ENCODE data around the gene ZNF827.

ZNF827 gene

DNA sequence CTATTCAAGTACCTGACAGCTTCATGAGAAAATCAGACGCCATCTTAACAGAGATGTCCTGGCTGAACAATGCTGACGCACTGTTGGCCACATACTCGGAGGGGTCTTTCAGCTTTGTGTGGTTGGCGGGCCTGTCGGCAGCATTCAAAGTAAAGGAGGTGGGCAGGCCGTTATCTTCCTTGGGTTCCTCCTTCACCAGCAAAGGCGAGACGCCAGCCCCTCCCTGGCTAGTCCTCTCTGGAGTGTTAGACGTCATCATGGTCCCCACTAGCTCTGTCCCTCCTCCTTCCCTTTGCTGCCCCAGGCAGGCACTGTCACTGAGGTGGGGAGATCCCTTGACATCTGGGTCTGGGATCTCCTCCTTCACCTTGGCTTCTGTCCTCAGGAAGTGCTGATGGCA lies 53.0 kb downstream of the ZNF827 start:
- H2BK15ac ChIP-seq (ENCODE audit: low read depth, poor library complexity, severe bottlenecking): no peak overlapping the region
- no peak overlapping the region for H2AFZ ChIP-seq (ENCODE audit: low read depth, low read length)
- H4K91ac ChIP-seq (ENCODE audit: low read length): no peak overlapping the region
- DNase-seq: no peak
- H3K23ac ChIP-seq (ENCODE audit: low read length in 2 of 2): no peak overlapping the region
- no peak overlapping the region for H3K4me2 ChIP-seq (ENCODE audit: low read length, poor library complexity, severe bottlenecking)
- no peak overlapping the region for H3K18ac ChIP-seq (ENCODE audit: low read depth in 1 of 2, low read length in 2 of 2)
- no peaks in the 10 kb centered on the region for H3K9me3 ChIP-seq (ENCODE audit: control insufficient read depth, low read length)
- no peak overlapping the region for H2AK5ac ChIP-seq (ENCODE audit: low read length, severe bottlenecking)
- H2BK120ac ChIP-seq (ENCODE audit: low read depth, low read length): no peak overlapping the region
- H3K4me1 ChIP-seq (ENCODE audit: control insufficient read depth, insufficient read depth, low read depth, low read length): peaks cover 17% of the 10 kb centered on the region
- H3K27ac ChIP-seq (ENCODE audit: low read length, poor library complexity, severe bottlenecking): no peak overlapping the region
- H2BK12ac ChIP-seq (ENCODE audit: low read length in 2 of 2): no peak overlapping the region
- H3K4me3 ChIP-seq (ENCODE audit: insufficient read depth in 1 of 2, low read depth in 1 of 2, low read length in 2 of 2): no peak overlapping the region
- WGBS: 97% methylated on average over 9 of the region's 9 CpGs
- no peak overlapping the region for H3K9ac ChIP-seq (ENCODE audit: low read length)
- no peaks in the 10 kb centered on the region for H3K27me3 ChIP-seq (ENCODE audit: control insufficient read depth in 1 of 2, insufficient read depth in 1 of 2, low read length in 2 of 2)
- H3K36me3 ChIP-seq (ENCODE audit: control insufficient read depth in 1 of 2, insufficient read depth in 2 of 2, low read depth in 1 of 2, low read length in 2 of 2): peaks cover 12 to 17% of the 10 kb centered on the region in 2 experiments
- H2BK5ac ChIP-seq (ENCODE audit: low read depth, low read length, poor library complexity, severe bottlenecking): no peak overlapping the region
- no peak overlapping the region for H3K4ac ChIP-seq (ENCODE audit: low read depth in 1 of 2, low read length in 2 of 2)
- no peak overlapping the region for H3K14ac ChIP-seq (ENCODE audit: low read length in 2 of 2)
- peaks cover 42% of the 10 kb centered on the region for H3K79me1 ChIP-seq (replicated peaks; ENCODE audit: low read length, poor library complexity, severe bottlenecking)
- no peak overlapping the region for H4K8ac ChIP-seq (ENCODE audit: low read length)

GRCh38 chr4:145884775-145885174 lies 53.8 kb downstream of the ZNF827 start:
- peaks cover 16% of the 10 kb centered on the region for H3K4me1 ChIP-seq (ENCODE audit: control insufficient read depth, insufficient read depth, low read depth, low read length)
- H2BK15ac ChIP-seq (ENCODE audit: low read depth, poor library complexity, severe bottlenecking): no peak overlapping the region
- no peak overlapping the region for H2BK120ac ChIP-seq (ENCODE audit: low read depth, low read length)
- H3K9ac ChIP-seq (ENCODE audit: low read length): no peak overlapping the region
- H2BK12ac ChIP-seq (ENCODE audit: low read length in 2 of 2): no peak overlapping the region
- no peaks in the 10 kb centered on the region for H3K27me3 ChIP-seq (ENCODE audit: control insufficient read depth in 1 of 2, insufficient read depth in 1 of 2, low read length in 2 of 2)
- no peak for DNase-seq
- H3K4me3 ChIP-seq (ENCODE audit: insufficient read depth in 1 of 2, low read depth in 1 of 2, low read length in 2 of 2): no peak overlapping the region
- no peak overlapping the region for H4K8ac ChIP-seq (ENCODE audit: low read length)
- H3K4ac ChIP-seq (ENCODE audit: low read depth in 1 of 2, low read length in 2 of 2): no peak overlapping the region
- no peak overlapping the region for H2AK5ac ChIP-seq (ENCODE audit: low read length, severe bottlenecking)
- H3K14ac ChIP-seq (ENCODE audit: low read length in 2 of 2): no peak overlapping the region
- 100% methylated on average over 1 of the region's 1 CpG for WGBS
- no peak overlapping the region for H4K91ac ChIP-seq (ENCODE audit: low read length)
- H3K23ac ChIP-seq (ENCODE audit: low read length in 2 of 2): no peak overlapping the region
- peaks cover 12 to 17% of the 10 kb centered on the region in 2 experiments for H3K36me3 ChIP-seq (ENCODE audit: control insufficient read depth in 1 of 2, insufficient read depth in 2 of 2, low read depth in 1 of 2, low read length in 2 of 2)
- H2BK5ac ChIP-seq (ENCODE audit: low read depth, low read length, poor library complexity, severe bottlenecking): no peak overlapping the region
- no peak overlapping the region for H3K4me2 ChIP-seq (ENCODE audit: low read length, poor library complexity, severe bottlenecking)
- peaks cover 46% of the 10 kb centered on the region for H3K79me1 ChIP-seq (replicated peaks; ENCODE audit: low read length, poor library complexity, severe bottlenecking)
- H3K18ac ChIP-seq (ENCODE audit: low read depth in 1 of 2, low read length in 2 of 2): no peak overlapping the region
- no peak overlapping the region for H3K27ac ChIP-seq (ENCODE audit: low read length, poor library complexity, severe bottlenecking)
- no peaks in the 10 kb centered on the region for H3K9me3 ChIP-seq (ENCODE audit: control insufficient read depth, low read length)
- no peak overlapping the region for H2AFZ ChIP-seq (ENCODE audit: low read depth, low read length)

DNA sequence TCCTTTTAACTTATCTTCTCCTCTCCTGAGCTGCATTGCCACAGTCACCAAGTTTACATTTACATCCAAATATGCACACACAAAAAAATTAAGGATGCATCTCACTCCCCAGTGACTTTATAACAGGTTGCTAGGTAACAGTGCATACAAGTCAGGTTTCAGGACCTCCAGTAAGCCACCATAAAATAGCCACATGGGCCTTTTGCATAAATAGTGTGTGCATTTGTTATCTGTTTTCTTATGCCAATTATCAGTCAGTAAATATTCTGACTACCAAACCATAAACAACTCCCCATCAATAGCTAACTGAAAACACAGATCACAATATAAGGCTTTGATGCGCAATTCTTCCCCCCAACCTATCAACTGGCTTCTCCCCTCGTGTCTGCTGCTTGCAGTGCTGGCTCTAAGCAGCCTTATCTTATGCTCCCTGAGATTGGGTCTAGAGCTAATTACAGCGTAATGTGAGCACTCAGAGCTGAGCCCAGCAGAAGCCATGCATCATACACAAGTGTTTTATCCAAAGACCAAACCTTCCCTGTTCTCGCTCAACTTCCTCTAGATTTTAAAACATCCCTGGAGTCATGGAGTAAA lies 55.4 kb downstream of the ZNF827 start:
- no peaks in the 10 kb centered on the region for H3K27me3 ChIP-seq (ENCODE audit: control insufficient read depth in 1 of 2, insufficient read depth in 1 of 2, low read length in 2 of 2)
- no peak overlapping the region for H2BK15ac ChIP-seq (ENCODE audit: low read depth, poor library complexity, severe bottlenecking)
- H2BK5ac ChIP-seq (ENCODE audit: low read depth, low read length, poor library complexity, severe bottlenecking): no peak overlapping the region
- no peak overlapping the region for H2AK5ac ChIP-seq (ENCODE audit: low read length, severe bottlenecking)
- H3K9ac ChIP-seq (ENCODE audit: low read length): no peak overlapping the region
- no peak overlapping the region for H3K4ac ChIP-seq (ENCODE audit: low read depth in 1 of 2, low read length in 2 of 2)
- H3K4me3 ChIP-seq (ENCODE audit: insufficient read depth in 1 of 2, low read depth in 1 of 2, low read length in 2 of 2): no peak overlapping the region
- H3K4me1 ChIP-seq (ENCODE audit: control insufficient read depth, insufficient read depth, low read depth, low read length): peaks cover 18% of the 10 kb centered on the region
- H2BK12ac ChIP-seq (ENCODE audit: low read length in 2 of 2): no peak overlapping the region
- H3K79me1 ChIP-seq (replicated peaks; ENCODE audit: low read length, poor library complexity, severe bottlenecking): peaks cover 47% of the 10 kb centered on the region
- no peak overlapping the region for H2AFZ ChIP-seq (ENCODE audit: low read depth, low read length)
- H4K91ac ChIP-seq (ENCODE audit: low read length): no peak overlapping the region
- WGBS: 81% methylated on average over 4 of the region's 4 CpGs
- H4K8ac ChIP-seq (ENCODE audit: low read length): no peak overlapping the region
- no peak for DNase-seq
- no peak overlapping the region for H3K27ac ChIP-seq (ENCODE audit: low read length, poor library complexity, severe bottlenecking)
- no peak overlapping the region for H3K4me2 ChIP-seq (ENCODE audit: low read length, poor library complexity, severe bottlenecking)
- H3K14ac ChIP-seq (ENCODE audit: low read length in 2 of 2): no peak overlapping the region
- H2BK120ac ChIP-seq (ENCODE audit: low read depth, low read length): no peak overlapping the region
- H3K23ac ChIP-seq (ENCODE audit: low read length in 2 of 2): no peak overlapping the region
- H3K36me3 ChIP-seq (ENCODE audit: control insufficient read depth in 1 of 2, insufficient read depth in 2 of 2, low read depth in 1 of 2, low read length in 2 of 2): peaks cover 9 to 17% of the 10 kb centered on the region in 2 experiments
- H3K18ac ChIP-seq (ENCODE audit: low read depth in 1 of 2, low read length in 2 of 2): no peak overlapping the region
- H3K9me3 ChIP-seq (ENCODE audit: control insufficient read depth, low read length): no peaks in the 10 kb centered on the region

GRCh38 chr4:145882604-145883003 lies 56.0 kb downstream of the ZNF827 start:
- WGBS: 94% methylated on average over 7 of the region's 7 CpGs
- Histone ChIP-seq H2BK15ac (ENCODE audit: low read depth, poor library complexity, severe bottlenecking) (no peak overlapping the region), H3K4ac (ENCODE audit: low read depth in 1 of 2, low read length in 2 of 2) (no peak overlapping the region), H3K18ac (ENCODE audit: low read depth in 1 of 2, low read length in 2 of 2) (no peak overlapping the region), H2BK5ac (ENCODE audit: low read depth, low read length, poor library complexity, severe bottlenecking) (no peak overlapping the region), H3K36me3 (ENCODE audit: control insufficient read depth in 1 of 2, insufficient read depth in 2 of 2, low read depth in 1 of 2, low read length in 2 of 2) (peaks cover 9 to 17% of the 10 kb centered on the region in 2 experiments), H2AK5ac (ENCODE audit: low read length, severe bottlenecking) (no peak overlapping the region), H4K8ac (ENCODE audit: low read length) (no peak overlapping the region), H3K9me3 (ENCODE audit: control insufficient read depth, low read length) (no peaks in the 10 kb centered on the region), H3K4me2 (ENCODE audit: low read length, poor library complexity, severe bottlenecking) (no peak overlapping the region), H3K27me3 (ENCODE audit: control insufficient read depth in 1 of 2, insufficient read depth in 1 of 2, low read length in 2 of 2) (no peaks in the 10 kb centered on the region), H3K14ac (ENCODE audit: low read length in 2 of 2) (no peak overlapping the region), H2AFZ (ENCODE audit: low read depth, low read length) (no peak overlapping the region), H2BK12ac (ENCODE audit: low read length in 2 of 2) (no peak overlapping the region), H3K4me1 (ENCODE audit: control insufficient read depth, insufficient read depth, low read depth, low read length) (peaks cover 17% of the 10 kb centered on the region), H3K79me1 (replicated peaks; ENCODE audit: low read length, poor library complexity, severe bottlenecking) (peaks cover 49% of the 10 kb centered on the region), H4K91ac (ENCODE audit: low read length) (no peak overlapping the region), H3K23ac (ENCODE audit: low read length in 2 of 2) (no peak overlapping the region), H3K27ac (ENCODE audit: low read length, poor library complexity, severe bottlenecking) (no peak overlapping the region), H3K9ac (ENCODE audit: low read length) (no peak overlapping the region), H2BK120ac (ENCODE audit: low read depth, low read length) (no peak overlapping the region), H3K4me3 (ENCODE audit: insufficient read depth in 1 of 2, low read depth in 1 of 2, low read length in 2 of 2) (no peak overlapping the region)
- DNase-seq: no peak
